ENCODE results near the gene ARHGAP31. TPM values are rescaled to one million over a fixed set of nuclear protein-coding genes. Genes with fewer than 3 reads are reported as not detected.

The ARHGAP31 gene
- total and polyA plus RNA-seq, 2 experiments from 2014 or later, result 8.1 to 15.3 TPM

- peaks cover 12% of the 10 kb centered on the region for H3K4me1 ChIP-seq (ENCODE audit: insufficient read depth)
- H3F3A ChIP-seq (ENCODE audit: insufficient read depth), result peaks cover 61% of the 10 kb centered on the region
- peaks cover 45% of the 10 kb centered on the region for H3K36me3 ChIP-seq (ENCODE audit: low read depth)
- no peak overlapping the region for H3K4me3 ChIP-seq
- 100% methylated on average over 1 of the region's 1 CpG for WGBS, 2 experiments (ENCODE audit: low coverage in 1 of 2, low lambda C conversion rate in 2 of 2, missing lambda C conversion rate in 2 of 2)
- H3K27ac ChIP-seq, result no peak overlapping the region
- H3K27me3 ChIP-seq (replicated peaks; ENCODE audit: insufficient read depth), result no peaks in the 10 kb centered on the region
- H3K9me3 ChIP-seq (ENCODE audit: low read depth), result no peaks in the 10 kb centered on the region
- no peak overlapping the region for H2AFZ ChIP-seq
- in situ Hi-C loops (cut with MboI), result no loop called here
- TF ChIP-seq EZH2 (IDR thresholded peaks at IDR 0.05; ENCODE audit: insufficient read depth, poor library complexity, severe bottlenecking) (no peak), EZH2phosphoT487 (IDR thresholded peaks at IDR 0.05; ENCODE audit: insufficient read depth, low read depth) (no peak)
- H3K9me2 ChIP-seq (ENCODE audit: insufficient read depth), result no peaks in the 10 kb centered on the region
- no peaks in the 10 kb centered on the region for H4K20me1 ChIP-seq (ENCODE audit: insufficient read depth)
- no peak overlapping the region for H3K9ac ChIP-seq
- H3K79me2 ChIP-seq (ENCODE audit: insufficient read depth), result no peaks in the 10 kb centered on the region
- no peak overlapping the region for H3K4me2 ChIP-seq (ENCODE audit: unreplicated experiment)
- DNase-seq, result no peak
Observed at GRCh38 chr3:119428538-119428937, 134.4 kb downstream of the ARHGAP31 start.

- WGBS, 2 experiments (ENCODE audit: low coverage in 1 of 2, low lambda C conversion rate in 2 of 2, missing lambda C conversion rate in 2 of 2), result 98 to 100% methylated on average over 3 of the region's 3 CpGs
- Histone ChIP-seq H3K4me1 (ENCODE audit: insufficient read depth) (peaks cover 12% of the 10 kb centered on the region), H3K9me2 (ENCODE audit: insufficient read depth) (no peaks in the 10 kb centered on the region), H3K27me3 (replicated peaks; ENCODE audit: insufficient read depth) (no peaks in the 10 kb centered on the region), H3K27ac (no peak overlapping the region), H2AFZ (no peak overlapping the region), H3F3A (ENCODE audit: insufficient read depth) (peaks cover 19% of the 10 kb centered on the region), H3K9ac (no peak overlapping the region), H3K4me2 (ENCODE audit: unreplicated experiment) (no peak overlapping the region), H3K4me3 (no peak overlapping the region), H3K79me2 (ENCODE audit: insufficient read depth) (no peaks in the 10 kb centered on the region; the same call in 1 of the 2 replicates), H3K9me3 (ENCODE audit: low read depth) (no peaks in the 10 kb centered on the region), H4K20me1 (ENCODE audit: insufficient read depth) (no peaks in the 10 kb centered on the region), H3K36me3 (ENCODE audit: low read depth) (peaks cover 82% of the 10 kb centered on the region)
- DNase-seq, result no peak
- in situ Hi-C loops (cut with MboI), result no loop called here
- TF ChIP-seq EZH2 (IDR thresholded peaks at IDR 0.05; ENCODE audit: insufficient read depth, poor library complexity, severe bottlenecking) (no peak), EZH2phosphoT487 (IDR thresholded peaks at IDR 0.05; ENCODE audit: insufficient read depth, low read depth) (no peak)
Observed at GRCh38 chr3:119433613-119434325, 139.6 kb downstream of the ARHGAP31 start.

GRCh38 chr3:119434703-119435102, 140.5 kb downstream of the ARHGAP31 start:
- Histone ChIP-seq H3K9ac (no peak overlapping the region), H3K36me3 (ENCODE audit: low read depth) (peaks cover 73% of the 10 kb centered on the region), H4K20me1 (ENCODE audit: insufficient read depth) (no peaks in the 10 kb centered on the region), H3K4me2 (ENCODE audit: unreplicated experiment) (no peak overlapping the region), H3K4me3 (no peak overlapping the region), H3K79me2 (ENCODE audit: insufficient read depth) (no peaks in the 10 kb centered on the region; the same call in 1 of the 2 replicates), H3K27ac (no peak overlapping the region), H3K9me2 (ENCODE audit: insufficient read depth) (no peaks in the 10 kb centered on the region), H3K4me1 (ENCODE audit: insufficient read depth) (peaks cover 12% of the 10 kb centered on the region), H3K27me3 (replicated peaks; ENCODE audit: insufficient read depth) (no peaks in the 10 kb centered on the region), H3F3A (ENCODE audit: insufficient read depth) (peaks cover 17% of the 10 kb centered on the region), H3K9me3 (ENCODE audit: low read depth) (no peaks in the 10 kb centered on the region), H2AFZ (no peak overlapping the region)
- no peak for TF ChIP-seq EZH2 (IDR thresholded peaks at IDR 0.05; ENCODE audit: insufficient read depth, poor library complexity, severe bottlenecking)
- TF ChIP-seq EZH2phosphoT487 (IDR thresholded peaks at IDR 0.05; ENCODE audit: insufficient read depth, low read depth), result no peak
- 97% methylated on average over 4 of the region's 4 CpGs for WGBS, 2 experiments (ENCODE audit: low coverage in 1 of 2, low lambda C conversion rate in 2 of 2, missing lambda C conversion rate in 2 of 2)
- no peak for DNase-seq
- in situ Hi-C loops (cut with MboI), result no loop called here

- H3K27me3 ChIP-seq (replicated peaks; ENCODE audit: insufficient read depth), result no peaks in the 10 kb centered on the region
- no peaks in the 10 kb centered on the region for H3K9me3 ChIP-seq (ENCODE audit: low read depth)
- DNase-seq, result no peak
- peaks cover 56% of the 10 kb centered on the region for H3K36me3 ChIP-seq (ENCODE audit: low read depth)
- in situ Hi-C loops (cut with MboI), result no loop called here
- no peaks in the 10 kb centered on the region for H3K9me2 ChIP-seq (ENCODE audit: insufficient read depth)
- H3F3A ChIP-seq (ENCODE audit: insufficient read depth), result peaks cover 9% of the 10 kb centered on the region
- 90 to 94% methylated on average over 1 of the region's 1 CpG for WGBS, 2 experiments (ENCODE audit: low coverage in 1 of 2, low lambda C conversion rate in 2 of 2, missing lambda C conversion rate in 2 of 2)
- no peak overlapping the region for H3K4me2 ChIP-seq (ENCODE audit: unreplicated experiment)
- H3K4me1 ChIP-seq (ENCODE audit: insufficient read depth), result peaks cover 12% of the 10 kb centered on the region
- H3K4me3 ChIP-seq, result no peak overlapping the region
- H3K79me2 ChIP-seq (ENCODE audit: insufficient read depth), result peaks cover 23% of the 10 kb centered on the region
- no peaks in the 10 kb centered on the region for H4K20me1 ChIP-seq (ENCODE audit: insufficient read depth)
- no peak overlapping the region for H2AFZ ChIP-seq
- no peak for TF ChIP-seq EZH2phosphoT487 (IDR thresholded peaks at IDR 0.05; ENCODE audit: insufficient read depth, low read depth)
- TF ChIP-seq EZH2 (IDR thresholded peaks at IDR 0.05; ENCODE audit: insufficient read depth, poor library complexity, severe bottlenecking), result no peak
- H3K9ac ChIP-seq, result no peak overlapping the region
- H3K27ac ChIP-seq, result no peak overlapping the region
Observed at GRCh38 chr3:119436977-119437376, 142.8 kb downstream of the ARHGAP31 start.

All from GM23248 (cell line).